Esophagus squamous epithelium (tissue), 5 donors: ENCODE data around the gene NOL11. TPM values are rescaled to one million over a fixed set of nuclear protein-coding genes. Genes with fewer than 3 reads are reported as not detected.
A peak's percentile ranks its signal among the peaks of the same experiment; 100 is the strongest.
"Not testable (repeated sequence)": the region's sequence is repeated elsewhere in the genome, so short reads cannot be mapped to it uniquely, and the experiment has no call there.

ENCODE experiments used
- DNase-seq: peaks from one replicate; lab custom pipeline; 2025; lab: John Stamatoyannopoulos, UW
- H3K27ac ChIP-seq, 4 donors: fragments of 200-600 bp; sonication (generic); one replicate each; pipeline ENCODE4 v1.5.1; 2016 to 2019; ENCODE audit warnings: mild to moderate bottlenecking in 1 of 4
- H3K27me3 ChIP-seq, 4 donors: fragments of 200-600 bp; sonication (generic); 1 replicate in 3 of 4; 2 replicates in 1 of 4; pipeline versions ENCODE4 v1.5.1 to v1.6.0; 2017 to 2021; ENCODE audit warnings: antibody characterized with exemption in 1 of 4
- H3K36me3 ChIP-seq, 3 donors: fragments of 200-600 bp; sonication (generic); one replicate each; pipeline ENCODE4 v1.5.1; 2016 to 2019
- H3K4me1 ChIP-seq, 3 donors: fragments of 200-600 bp; sonication (generic); one replicate each; pipeline ENCODE4 v1.5.1; 2017 to 2019
- H3K4me3 ChIP-seq, 4 donors: fragments of 200-600 bp; sonication (generic); 1 replicate in 3 of 4; 2 replicates in 1 of 4; pipeline ENCODE4 v1.5.1; 2016 to 2019; ENCODE audit warnings: mild to moderate bottlenecking in 2 of 4, moderate library complexity in 1 of 4
- H3K9me3 ChIP-seq, 3 donors: fragments of 200-600 bp; sonication (generic); one replicate each; pipeline ENCODE4 v1.5.1; 2016 to 2019
- CTCF ChIP-seq, 6 experiments: fragments of 450-650 bp in 4 of 6; fragments of 200-600 bp in 2 of 6; sonication (generic) in 2 of 6; IDR thresholded peaks; one replicate each; pipeline ENCODE4 v1.5.1; 2016 to 2019; ENCODE audit warnings: antibody characterized with exemption in 6 of 6, mild to moderate bottlenecking in 4 of 6, moderate library complexity in 4 of 6
- POLR2A ChIP-seq, 4 donors: fragments of 450-650 bp; IDR thresholded peaks; one replicate each; pipeline ENCODE4 v1.6.1; 2017; ENCODE audit warnings: antibody characterized with exemption in 4 of 4, mild to moderate bottlenecking in 4 of 4, moderate library complexity in 3 of 4
- WGBS, 2 donors: methylation state at CpG; one replicate each; pipeline ENCODE4 v1.1.5; 2018; 5-methylcytosine and 5-hydroxymethylcytosine counted together
- intact Hi-C: fragments of 100-400 bp; cut with DNase I; formaldehyde crosslinking; loops from one replicate; pipeline ENCODE4 v1.15.0; 2022
- total RNA-seq, 4 donors: library from RNA; depleted of rRNA; stranded (reverse); fragments of >200 nt; gene quantifications; one replicate each; pipeline ENCODE4 v1.1.0, GENCODE V29; 2016
- donor health status: DM: yes; HTN: yes; CAD: no.

Gene NOL11
- total RNA-seq, 4 donors from 2014 or later, result 22.6 to 40.6 (median 35.1) TPM

GRCh38 chr17:67753026-67753425 lies 35.3 kb downstream of the NOL11 start:
- no peak overlapping the region for H3K27ac ChIP-seq
- intact Hi-C loops, result no loop called here
- no peak for DNase-seq
- peaks cover 0 to 36% (median 0%) of the 10 kb centered on the region in 3 donors for H3K36me3 ChIP-seq
- no peak for TF ChIP-seq CTCF (IDR thresholded peaks at IDR 0.05)
- no peak for TF ChIP-seq POLR2A (IDR thresholded peaks at IDR 0.05)
- 90 to 92% methylated on average over 10 of the region's 10 CpGs for WGBS, 2 donors
- no peaks in the 10 kb centered on the region for H3K27me3 ChIP-seq
- H3K9me3 ChIP-seq, result no peaks in the 10 kb centered on the region
- no peak overlapping the region for H3K4me3 ChIP-seq
- peaks cover 0 to 19% (median 6%) of the 10 kb centered on the region in 3 donors for H3K4me1 ChIP-seq

- Histone ChIP-seq H3K4me1 (peaks cover 0 to 19% (median 6%) of the 10 kb centered on the region in 3 donors), H3K36me3 (peaks cover 0 to 26% (median 0%) of the 10 kb centered on the region in 3 donors), H3K4me3 (no peak overlapping the region), H3K9me3 (no peaks in the 10 kb centered on the region), H3K27ac (no peak overlapping the region), H3K27me3 (no peaks in the 10 kb centered on the region)
- WGBS, 2 donors, result 89 to 95% methylated on average over 5 of the region's 5 CpGs
- intact Hi-C loops, result no loop called here
- TF ChIP-seq POLR2A (IDR thresholded peaks at IDR 0.05), result no peak
- TF ChIP-seq CTCF (IDR thresholded peaks at IDR 0.05), result no peak
- no peak for DNase-seq
Observed at GRCh38 chr17:67754001-67754400, 36.3 kb downstream of the NOL11 start.

GRCh38 chr17:67754686-67755085 lies 37.0 kb downstream of the NOL11 start:
- WGBS, 2 donors, result 90 to 97% methylated on average over 3 to 8 of the region's 8 CpGs
- H3K9me3 ChIP-seq, H3K27me3 ChIP-seq, H3K27ac ChIP-seq, DNase-seq, intact Hi-C loops, H3K4me3 ChIP-seq: not testable (repeated sequence)
- H3K4me1 ChIP-seq, result peaks cover 0 to 21% (median 7%) of the 10 kb centered on the region in 3 donors
- peaks cover 0 to 19% (median 0%) of the 10 kb centered on the region in 3 donors for H3K36me3 ChIP-seq

GRCh38 chr17:67756766-67757165 lies 39.0 kb downstream of the NOL11 start:
- H3K4me3 ChIP-seq, H3K27me3 ChIP-seq, DNase-seq, intact Hi-C loops, H3K27ac ChIP-seq, H3K9me3 ChIP-seq, H3K36me3 ChIP-seq: not testable (repeated sequence)
- peaks cover 0 to 11% (median 6%) of the 10 kb centered on the region in 3 donors for H3K4me1 ChIP-seq
- 88 to 98% methylated on average over 5 to 9 of the region's 9 CpGs for WGBS, 2 donors

GRCh38 chr17:67759355-67760171 lies 41.8 kb downstream of the NOL11 start:
- intact Hi-C loops, result no loop called here
- Histone ChIP-seq H3K27me3 (no peaks in the 10 kb centered on the region), H3K27ac (peak overlapping the region in 2 of 4 donors; percentile 42 to 69), H3K4me1 (peaks cover 0 to 9% (median 6%) of the 10 kb centered on the region in 3 donors), H3K4me3 (no peak overlapping the region), H3K9me3 (no peaks in the 10 kb centered on the region), H3K36me3 (no peaks in the 10 kb centered on the region)
- no peak for DNase-seq
- TF ChIP-seq POLR2A (IDR thresholded peaks at IDR 0.05) (no peak), CTCF (IDR thresholded peaks at IDR 0.05) (no peak)
- WGBS, 2 donors, result 59% methylated on average over 9 of the region's 11 CpGs

GRCh38 chr17:67765623-67766022 lies 47.9 kb downstream of the NOL11 start:
- DNase-seq, result no peak
- WGBS, 2 donors, result 55 to 89% methylated on average over 1 to 2 of the region's 2 CpGs

More at GRCh38 chr17:67765623-67766022, 47.9 kb downstream of the NOL11 start:
- Histone ChIP-seq H3K27me3 (no peaks in the 10 kb centered on the region), H3K9me3 (no peaks in the 10 kb centered on the region), H3K27ac (no peak overlapping the region), H3K36me3 (no peaks in the 10 kb centered on the region), H3K4me3 (no peak overlapping the region), H3K4me1 (no peaks in the 10 kb centered on the region)
- intact Hi-C loops, result no loop called here
- TF ChIP-seq POLR2A (IDR thresholded peaks at IDR 0.05), result no peak
- TF ChIP-seq CTCF (IDR thresholded peaks at IDR 0.05), result no peak
